Measurements from ENCODE around the gene COL25A1.

The COL25A1 gene

GRCh38 chr4:109214622-109215301 lies 87.7 kb downstream of the COL25A1 start:
- no peak for DNase-seq

- no peak for DNase-seq
Measured at GRCh38 chr4:109213056-109213455, 89.4 kb downstream of the COL25A1 start.

GRCh38 chr4:109211671-109212070 lies 90.8 kb downstream of the COL25A1 start:
- DNase-seq = no peak

GRCh38 chr4:109209647-109210046 lies 92.8 kb downstream of the COL25A1 start:
- no peak for DNase-seq

- DNase-seq = no peak
Measured at GRCh38 chr4:109207898-109208297, 94.6 kb downstream of the COL25A1 start.

GRCh38 chr4:109207061-109207460 lies 95.4 kb downstream of the COL25A1 start:
- no peak for DNase-seq

- no peak for DNase-seq
Measured at GRCh38 chr4:109206620-109207019, 95.8 kb downstream of the COL25A1 start.

- no peak for DNase-seq
Measured at GRCh38 chr4:109205186-109205585, 97.3 kb downstream of the COL25A1 start.

- no peak for DNase-seq
Measured at GRCh38 chr4:109199585-109199984, 102.9 kb downstream of the COL25A1 start.

GRCh38 chr4:109195646-109196045 lies 106.8 kb downstream of the COL25A1 start:
- no peak for DNase-seq

GRCh38 chr4:109191216-109191615 lies 111.2 kb downstream of the COL25A1 start:
- no peak for DNase-seq

GRCh38 chr4:109186458-109186945 lies 116.0 kb downstream of the COL25A1 start:
- no peak for DNase-seq

- DNase-seq = no peak
Measured at GRCh38 chr4:109185951-109186350, 116.5 kb downstream of the COL25A1 start.

- DNase-seq = no peak
Measured at GRCh38 chr4:109185548-109185947, 116.9 kb downstream of the COL25A1 start.

GRCh38 chr4:109184491-109184961 lies 117.9 kb downstream of the COL25A1 start:
- no peak for DNase-seq

- no peak for DNase-seq
Measured at GRCh38 chr4:109183931-109184490, 118.4 kb downstream of the COL25A1 start.

- DNase-seq = no peak
Measured at GRCh38 chr4:109182696-109183095, 119.8 kb downstream of the COL25A1 start.

- no peak for DNase-seq
Measured at GRCh38 chr4:109179061-109179460, 123.4 kb downstream of the COL25A1 start.

GRCh38 chr4:109177096-109177810 lies 125.2 kb downstream of the COL25A1 start:
- DNase-seq = no peak

GRCh38 chr4:109174224-109174953 lies 128.1 kb downstream of the COL25A1 start:
- no peak for DNase-seq

- DNase-seq = no peak
Measured at GRCh38 chr4:109172301-109172700, 130.2 kb downstream of the COL25A1 start.

GRCh38 chr4:109171070-109171469 lies 131.4 kb downstream of the COL25A1 start:
- no peak for DNase-seq

- DNase-seq = no peak
Measured at GRCh38 chr4:109169170-109169569, 133.3 kb downstream of the COL25A1 start.
